GM23248 (cell line): Measurements from ENCODE around the gene MACROH2A2. TPM values are rescaled to one million over a fixed set of nuclear protein-coding genes. Genes with fewer than 3 reads are reported as not detected.

Experiments
- DNase-seq: peaks from one replicate; pipeline ENCODE4 v3.0.0-alpha.2; 2015
- H2AFZ ChIP-seq: fragments of 200-600 bp; sonication (generic); 2 replicates; pipeline ENCODE4 v1.6.1; 2016; ENCODE audit warnings: antibody characterized with exemption
- H3F3A ChIP-seq: fragments of 200-600 bp; sonication (generic); 2 replicates; pipeline ENCODE4 v1.6.1; 2016; ENCODE audit warnings: mild to moderate bottlenecking, antibody characterized with exemption, mixed run types; ENCODE audit not compliant: insufficient read depth
- H3K27ac ChIP-seq: fragments of 200-600 bp; sonication (generic); 2 replicates; pipeline ENCODE4 v1.5.1; 2016; ENCODE audit warnings: mild to moderate bottlenecking
- H3K27me3 ChIP-seq: fragments of 200-600 bp; sonication (generic); replicated peaks from 2 replicates; pipeline ENCODE4 v1.6.1; 2016; ENCODE audit warnings: mild to moderate bottlenecking; ENCODE audit not compliant: insufficient read depth
- H3K36me3 ChIP-seq: fragments of 200-600 bp; sonication (generic); 2 replicates; pipeline ENCODE4 v1.6.1; 2016; ENCODE audit warnings: low read depth, mild to moderate bottlenecking
- H3K4me1 ChIP-seq: fragments of 200-600 bp; sonication (generic); 2 replicates; pipeline ENCODE4 v1.6.1; 2016; ENCODE audit warnings: mild to moderate bottlenecking; ENCODE audit not compliant: insufficient read depth
- H3K4me2 ChIP-seq: fragments of 200-600 bp; sonication (generic); one replicate; pipeline ENCODE4 v1.6.1; 2016; ENCODE audit warnings: mild to moderate bottlenecking; ENCODE audit not compliant: unreplicated experiment
- H3K4me3 ChIP-seq: fragments of 200-600 bp; sonication (generic); 2 replicates; pipeline ENCODE4 v1.5.1; 2016; ENCODE audit warnings: mild to moderate bottlenecking
- H3K79me2 ChIP-seq: fragments of 200-600 bp; sonication (generic); 2 replicates; pipeline ENCODE4 v1.6.1; 2016; ENCODE audit warnings: mild to moderate bottlenecking; ENCODE audit not compliant: insufficient read depth
- H3K9ac ChIP-seq: fragments of 200-600 bp; sonication (generic); 2 replicates; pipeline ENCODE4 v1.6.1; 2016; ENCODE audit warnings: mild to moderate bottlenecking
- H3K9me2 ChIP-seq: fragments of 200-600 bp; sonication (generic); 2 replicates; pipeline ENCODE4 v1.6.1; 2016; ENCODE audit warnings: mixed run types, mild to moderate bottlenecking, moderate library complexity; ENCODE audit not compliant: insufficient read depth
- H3K9me3 ChIP-seq: fragments of 200-600 bp; sonication (generic); one replicate; pipeline ENCODE4 v1.6.1; 2017; ENCODE audit warnings: low read depth
- H4K20me1 ChIP-seq: fragments of 200-600 bp; sonication (generic); 2 replicates; pipeline ENCODE4 v1.6.0; 2016; ENCODE audit not compliant: insufficient read depth
- EZH2 ChIP-seq: fragments of 200-600 bp; sonication (generic); IDR thresholded peaks from 2 replicates; pipeline ENCODE4 v1.6.1; 2018; ENCODE audit warnings: antibody characterized with exemption, mild to moderate bottlenecking; ENCODE audit not compliant: insufficient read depth, poor library complexity, severe bottlenecking
- EZH2phosphoT487 ChIP-seq: fragments of 200-600 bp; sonication (generic); IDR thresholded peaks from 2 replicates; pipeline ENCODE4 v1.6.1; 2018; ENCODE audit warnings: antibody characterized with exemption, moderate library complexity, mild to moderate bottlenecking, low read depth; ENCODE audit not compliant: insufficient read depth
- WGBS, 2 experiments: methylation state at CpG; one replicate each; pipeline ENCODE4 v1.1.6; 2015 to 2017; ENCODE audit warnings: low lambda C conversion rate in 2 of 2, low coverage in 1 of 2; ENCODE audit errors: missing lambda C conversion rate in 2 of 2; 5-methylcytosine and 5-hydroxymethylcytosine counted together
- in situ Hi-C: fragments of 300-500 bp; cut with MboI; formaldehyde crosslinking; loops from 2 replicates; pipeline ENCODE4 v1.15.0; 2020
- polyA plus RNA-seq: library from polyadenylated mRNA; unstranded; fragments of >200 nt; fragmentation: Nextera tagmentation; extraction: Ambion mirVana; gene quantifications from 2 replicates; pipeline ENCODE4 v1.2.1, GENCODE V29; 2016
- total RNA-seq: library from RNA; depleted of rRNA; stranded (reverse); fragments of >200 nt; shearing (Covaris generic); gene quantifications from 2 replicates; pipeline ENCODE4 v1.2.3, GENCODE V29; 2014

The MACROH2A2 gene
- total and polyA plus RNA-seq, 2 experiments from 2014 or later, result 11.4 to 14.7 TPM

GRCh38 chr10:70135046-70135445 is 82.4 kb downstream of the MACROH2A2 start:
- no peaks in the 10 kb centered on the region for H3K79me2 ChIP-seq
- peaks cover 16% of the 10 kb centered on the region for H3F3A ChIP-seq
- no peak overlapping the region for H2AFZ ChIP-seq
- peaks cover 19% of the 10 kb centered on the region for H3K4me1 ChIP-seq
- H3K9me2 ChIP-seq, result no peaks in the 10 kb centered on the region
- no peaks in the 10 kb centered on the region for H3K9me3 ChIP-seq
- no peak overlapping the region for H3K27ac ChIP-seq
- H3K9ac ChIP-seq, result no peak overlapping the region
- H3K36me3 ChIP-seq, result no peaks in the 10 kb centered on the region
- no peaks in the 10 kb centered on the region for H4K20me1 ChIP-seq
- no peak overlapping the region for H3K4me3 ChIP-seq
- no peaks in the 10 kb centered on the region for H3K27me3 ChIP-seq
- 78 to 89% methylated on average over 3 of the region's 3 CpGs for WGBS, 2 experiments
- in situ Hi-C loops, result no loop called here
- H3K4me2 ChIP-seq, result no peak overlapping the region
- DNase-seq, result no peak
- TF ChIP-seq EZH2phosphoT487 (no peak), EZH2 (no peak)

GRCh38 chr10:70135684-70136083 is 83.0 kb downstream of the MACROH2A2 start:
- peaks cover 15% of the 10 kb centered on the region for H3K4me1 ChIP-seq
- H3K36me3 ChIP-seq, result no peaks in the 10 kb centered on the region
- in situ Hi-C loops, result no loop called here
- H3K4me3 ChIP-seq, result no peak overlapping the region
- H2AFZ ChIP-seq, result no peak overlapping the region
- no peaks in the 10 kb centered on the region for H3K27me3 ChIP-seq
- WGBS, 2 experiments, result 66 to 72% methylated on average over 7 of the region's 7 CpGs
- no peak overlapping the region for H3K4me2 ChIP-seq
- no peaks in the 10 kb centered on the region for H3K79me2 ChIP-seq
- H3F3A ChIP-seq, result peaks cover 10% of the 10 kb centered on the region
- H3K27ac ChIP-seq, result no peak overlapping the region
- no peak for DNase-seq
- TF ChIP-seq EZH2, result no peak
- TF ChIP-seq EZH2phosphoT487, result no peak
- H3K9me2 ChIP-seq, result no peaks in the 10 kb centered on the region
- H3K9ac ChIP-seq, result no peak overlapping the region
- H3K9me3 ChIP-seq, result no peaks in the 10 kb centered on the region
- H4K20me1 ChIP-seq, result no peaks in the 10 kb centered on the region

- TF ChIP-seq EZH2 (no peak), EZH2phosphoT487 (no peak)
- Histone ChIP-seq H3K9me2 (no peaks in the 10 kb centered on the region), H3K4me2 (no peak overlapping the region), H3K27ac (no peak overlapping the region), H3K27me3 (no peaks in the 10 kb centered on the region), H3K9ac (no peak overlapping the region), H3K9me3 (no peaks in the 10 kb centered on the region), H3K4me3 (no peak overlapping the region), H4K20me1 (no peaks in the 10 kb centered on the region), H2AFZ (no peak overlapping the region), H3K79me2 (no peaks in the 10 kb centered on the region), H3F3A (no peaks in the 10 kb centered on the region), H3K36me3 (no peaks in the 10 kb centered on the region), H3K4me1 (0 out of 2 replicates have a peak, but pooled peaks cover 1% of the 10 kb centered on the region)
- 79 to 82% methylated on average over 9 of the region's 9 CpGs for WGBS, 2 experiments
- in situ Hi-C loops, result no loop called here
- DNase-seq, result no peak
These were observed 84.5 kb downstream of the MACROH2A2 start for GRCh38 chr10:70137135-70137534.

- Histone ChIP-seq H3K4me3 (no peak overlapping the region), H3K27ac (no peak overlapping the region), H3K36me3 (no peaks in the 10 kb centered on the region), H3K9me2 (no peaks in the 10 kb centered on the region), H4K20me1 (no peaks in the 10 kb centered on the region), H3K4me2 (no peak overlapping the region), H3K79me2 (0 out of 2 replicates have a peak, but pooled peaks cover 4% of the 10 kb centered on the region), H3K4me1 (no peaks in the 10 kb centered on the region), H3K27me3 (no peaks in the 10 kb centered on the region), H3K9ac (no peak overlapping the region), H2AFZ (no peak overlapping the region), H3K9me3 (no peaks in the 10 kb centered on the region), H3F3A (no peaks in the 10 kb centered on the region)
- no peak for DNase-seq
- in situ Hi-C loops, result no loop called here
- 88% methylated on average over 14 of the region's 14 CpGs for WGBS, 2 experiments
- TF ChIP-seq EZH2phosphoT487 (no peak), EZH2 (no peak)
These were observed 85.6 kb downstream of the MACROH2A2 start for GRCh38 chr10:70137927-70138883.
